HepG2 (cell line): ENCODE results near the gene PTPRU. TPM values are rescaled to one million over a fixed set of nuclear protein-coding genes. Genes with fewer than 3 reads are reported as not detected.

Experiments
- CAMTA2 ChIP-seq: sonication (generic); formaldehyde crosslinking; IDR thresholded peaks from 2 replicates; pipeline ENCODE4 v1.4.0; 2020; ENCODE audit warnings: mild to moderate bottlenecking, missing genetic modification reagents, borderline replicate concordance
- KLF16 ChIP-seq, 2 experiments: sonication (generic) in 1 of 2; formaldehyde crosslinking in 1 of 2; IDR thresholded peaks; 2 replicates each; pipeline versions ENCODE4 v1.6.1 to v1.8.0; 2016 to 2023; ENCODE audit warnings: missing genetic modification reagents in 2 of 2, missing compliant biosample characterization in 1 of 2
- POLR2G ChIP-seq: fragments of 200-400 bp; formaldehyde crosslinking; IDR thresholded peaks from 2 replicates; pipeline ENCODE4 v1.6.1; 2018; ENCODE audit warnings: mild to moderate bottlenecking, low read depth, low read length, moderate library complexity
- TRAFD1 ChIP-seq: sonication (generic); formaldehyde crosslinking; IDR thresholded peaks from 2 replicates; pipeline ENCODE4 v1.5.1; 2020; ENCODE audit warnings: missing genetic modification reagents, mild to moderate bottlenecking, borderline replicate concordance
- ZC3H4 ChIP-seq: sonication (generic); formaldehyde crosslinking; IDR thresholded peaks from 2 replicates; pipeline ENCODE4 v1.4.0; 2020; ENCODE audit warnings: missing genetic modification reagents, borderline replicate concordance
- ZNF318 ChIP-seq: sonication (generic); formaldehyde crosslinking; IDR thresholded peaks from 2 replicates; pipeline ENCODE4 v1.4.0; 2020; ENCODE audit warnings: mild to moderate bottlenecking, missing genetic modification reagents
- ZNF432 ChIP-seq: sonication (generic); formaldehyde crosslinking; IDR thresholded peaks from 2 replicates; pipeline ENCODE4 v1.5.0; 2020; ENCODE audit warnings: missing genetic modification reagents, mild to moderate bottlenecking, borderline replicate concordance
- ZNF609 ChIP-seq: sonication (generic); formaldehyde crosslinking; IDR thresholded peaks from 2 replicates; pipeline ENCODE4 v1.4.0; 2020; ENCODE audit warnings: mild to moderate bottlenecking, missing genetic modification reagents, borderline replicate concordance
- ZNF782 ChIP-seq: sonication (generic); formaldehyde crosslinking; IDR thresholded peaks from 2 replicates; pipeline ENCODE4 v1.4.0; 2020; ENCODE audit warnings: missing genetic modification reagents, mild to moderate bottlenecking, borderline replicate concordance
- polyA plus RNA-seq, 8 experiments: library from polyadenylated mRNA; depleted of rRNA in 3 of 8; stranded (reverse) in 7 of 8; unstranded in 1 of 8; fragments of >200 nt; fragmentation: Illumina TruSeq in 4 of 8; extraction: Trizol in 4 of 8; gene quantifications; 2 replicates each; pipeline versions ENCODE4 v1.2.1 to v1.2.3, GENCODE V29; 2011 to 2016; ENCODE audit warnings: low read depth in 4 of 8, missing spikeins in 1 of 8, mixed read lengths in 1 of 8; ENCODE audit not compliant: insufficient read depth in 1 of 8
- total RNA-seq, 5 experiments: library from RNA; depleted of rRNA; stranded (reverse); fragments of >200 nt; fragmentation: Illumina TruSeq; extraction: Trizol; gene quantifications; 2 replicates each; pipeline ENCODE4 v1.2.3, GENCODE V29; 2016; ENCODE audit warnings: low read depth in 1 of 5

The PTPRU gene
- total and polyA plus RNA-seq, 2 of the 13 experiments (the other 11 are each of a cell fraction or from before 2014, with no cell fraction given), result 21.6 to 22.3 TPM

- no peak for TF ChIP-seq KLF16 (CRISPR knock-in tag; IDR thresholded peaks at IDR 0.05)
- TF ChIP-seq CAMTA2 (CRISPR knock-in tag), result no peak
- no peak for TF ChIP-seq ZNF318 (CRISPR knock-in tag)
- no peak for TF ChIP-seq ZC3H4 (CRISPR knock-in tag)
- TF ChIP-seq ZNF609 (CRISPR knock-in tag), result no peak
- no peak for TF ChIP-seq ZNF782 (CRISPR knock-in tag)
- TF ChIP-seq TRAFD1, result no peak
- TF ChIP-seq ZNF432 (CRISPR knock-in tag), result no peak
- TF ChIP-seq POLR2G, result no peak
- TF ChIP-seq, all 625 proteins: peak for 0
Measured at GRCh38 chr1:29245261-29245660, 8.9 kb downstream of the PTPRU start (continued).
